ENCODE results near the gene PHLDA3. TPM values are rescaled to one million over a fixed set of nuclear protein-coding genes. Genes with fewer than 3 reads are reported as not detected.

PHLDA3 gene
- total and polyA plus RNA-seq, 2 of the 4 experiments (the other 2 are of a cell fraction): 41.6 to 102 TPM

DNA sequence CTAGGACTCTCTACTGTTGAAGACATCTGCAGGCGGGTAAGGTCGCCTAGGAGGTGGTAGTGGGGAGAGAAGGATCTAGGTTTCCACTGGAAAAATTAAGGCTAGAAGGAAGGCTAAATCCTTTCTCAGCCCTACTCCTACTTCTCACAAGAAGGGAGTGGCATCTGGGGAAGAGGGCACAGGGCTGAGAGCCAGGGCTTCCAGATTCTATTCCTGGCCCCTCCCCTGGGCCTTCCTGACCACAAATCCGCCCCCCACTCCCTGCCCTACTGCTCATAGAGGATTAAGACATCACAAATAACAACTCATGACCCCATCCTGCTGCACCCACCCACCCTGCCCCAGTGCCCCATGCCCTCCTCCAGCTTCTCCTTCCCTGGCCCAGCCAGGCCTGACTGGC, 2.5 kb downstream of the PHLDA3 start:
- H2AK9ac ChIP-seq (replicated peaks; ENCODE audit: low read depth, low read length, poor library complexity): peak overlapping the region; percentile 62
- no peak overlapping the region for H2AFZ ChIP-seq (replicated peaks; ENCODE audit: low read length, poor library complexity)
- no peak overlapping the region; the same call in 1 of the 2 replicates for H3K18ac ChIP-seq (ENCODE audit: low read depth, low read length)
- H3K27ac ChIP-seq (ENCODE audit: insufficient read depth, low read length): peak overlapping the region; percentile 47; the same call in 1 of the 2 replicates
- no peak for TF ChIP-seq MAFK (IDR thresholded peaks at IDR 0.05; ENCODE audit: low read depth, low read length)
- TF ChIP-seq CHD1 (IDR thresholded peaks at IDR 0.05; ENCODE audit: low read depth, low read length): no peak; the same call in 1 of the 2 replicates
- TF ChIP-seq, protein P1, sequence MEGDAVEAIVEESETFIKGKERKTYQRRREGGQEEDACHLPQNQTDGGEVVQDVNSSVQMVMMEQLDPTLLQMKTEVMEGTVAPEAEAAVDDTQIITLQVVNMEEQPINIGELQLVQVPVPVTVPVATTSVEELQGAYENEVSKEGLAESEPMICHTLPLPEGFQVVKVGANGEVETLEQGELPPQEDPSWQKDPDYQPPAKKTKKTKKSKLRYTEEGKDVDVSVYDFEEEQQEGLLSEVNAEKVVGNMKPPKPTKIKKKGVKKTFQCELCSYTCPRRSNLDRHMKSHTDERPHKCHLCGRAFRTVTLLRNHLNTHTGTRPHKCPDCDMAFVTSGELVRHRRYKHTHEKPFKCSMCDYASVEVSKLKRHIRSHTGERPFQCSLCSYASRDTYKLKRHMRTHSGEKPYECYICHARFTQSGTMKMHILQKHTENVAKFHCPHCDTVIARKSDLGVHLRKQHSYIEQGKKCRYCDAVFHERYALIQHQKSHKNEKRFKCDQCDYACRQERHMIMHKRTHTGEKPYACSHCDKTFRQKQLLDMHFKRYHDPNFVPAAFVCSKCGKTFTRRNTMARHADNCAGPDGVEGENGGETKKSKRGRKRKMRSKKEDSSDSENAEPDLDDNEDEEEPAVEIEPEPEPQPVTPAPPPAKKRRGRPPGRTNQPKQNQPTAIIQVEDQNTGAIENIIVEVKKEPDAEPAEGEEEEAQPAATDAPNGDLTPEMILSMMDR (conservative IDR thresholded peaks at IDR 0.05; ENCODE audit: low read depth, low read length): no peak
- TF ChIP-seq CEBPB (IDR thresholded peaks at IDR 0.05; ENCODE audit: low read depth, low read length): no peak
- TF ChIP-seq RCOR1 (IDR thresholded peaks at IDR 0.05; ENCODE audit: insufficient replicate concordance, low read length): no peak
- no peak for TF ChIP-seq RFX5 (IDR thresholded peaks at IDR 0.05; ENCODE audit: low read depth, low read length)
- TF ChIP-seq FOS (IDR thresholded peaks at IDR 0.05; ENCODE audit: low read depth, low read length): no peak
- TF ChIP-seq POLR2A (IDR thresholded peaks at IDR 0.05; ENCODE audit: low read depth, low read length): no peak
- no peak for TF ChIP-seq SMC3 (IDR thresholded peaks at IDR 0.05; ENCODE audit: low read depth, low read length)
- H3K4me1 ChIP-seq (ENCODE audit: control insufficient read depth, insufficient read depth, low read length): peaks cover 22% of the 10 kb centered on the region
- 100% methylated on average over 1 of the region's 3 CpGs; no CpG with 5 or more reads in 1 of the 2 experiments for WGBS, 2 experiments (ENCODE audit: extremely low coverage in 2 of 2, insufficient read length in 1 of 2)
- peak overlapping the region; percentile 33 for H3K23ac ChIP-seq (ENCODE audit: low read depth, low read length)
- intact Hi-C loops (cut with micrococcal nuclease): loop anchor here (5.0 kb wide), 1 partner anchor 41 kb away; the partner anchor contains the start of gene CSRP1
- H2BK5ac ChIP-seq (ENCODE audit: low read depth, low read length, poor library complexity, severe bottlenecking): peak overlapping the region; percentile 51
- H3K4me2 ChIP-seq (ENCODE audit: low read depth, low read length): peak overlapping the region; percentile 95
- no peaks in the 10 kb centered on the region for H3K9me3 ChIP-seq (ENCODE audit: control insufficient read depth, insufficient read depth, low read length)
- peaks cover 24% of the 10 kb centered on the region for H3K36me3 ChIP-seq (ENCODE audit: control insufficient read depth, insufficient read depth, low read length)
- no peak overlapping the region for H3K56ac ChIP-seq (ENCODE audit: extremely low read depth, insufficient read depth, low read length)
- ChIA-PET POLR2A (ENCODE audit: unreplicated experiment) (no interaction called here), CTCF (no interaction called here)
- peak overlapping the region in 1 of 2 experiments; percentile 27; a peak in 1 of 4 replicates for H4K8ac ChIP-seq (ENCODE audit: low read depth in 2 of 2, low read length in 2 of 2)
- no peak for DNase-seq
- no peak overlapping the region; the same call in 2 of the 3 replicates for H2BK15ac ChIP-seq (ENCODE audit: low read depth, low read length)
- no TSS peak for BruUV-seq (replicated peaks)
- peaks cover 13 to 62% of the 10 kb centered on the region in 2 experiments; a peak in 2 of 4 replicates for H3K79me1 ChIP-seq (ENCODE audit: low read depth in 1 of 2, low read length in 2 of 2)
- H4K5ac ChIP-seq (ENCODE audit: low read depth, low read length): no peak overlapping the region
- peak overlapping the region; percentile 89 for H3K4me3 ChIP-seq (ENCODE audit: insufficient read depth, low read depth, low read length)
- H4K20me1 ChIP-seq (ENCODE audit: insufficient read depth, low read length): peaks cover 50% of the 10 kb centered on the region
- H4K91ac ChIP-seq (ENCODE audit: insufficient read depth, low read depth, low read length): peak overlapping the region; percentile 14; the same call in 1 of the 2 replicates
- peak overlapping the region; percentile 64 for H3K9ac ChIP-seq (ENCODE audit: low read depth, low read length)
- H3K9me1 ChIP-seq (ENCODE audit: insufficient read depth, low read length): peaks cover 29% of the 10 kb centered on the region
- ATAC-seq (ENCODE audit: low read depth): no peak
- no peaks in the 10 kb centered on the region for H3K27me3 ChIP-seq (ENCODE audit: control insufficient read depth, insufficient read depth, low read length)
- dilution Hi-C loops (cut with HindIII; ENCODE audit: low sequenced_read_pairs, unreplicated experiment): no loop called here
- peak overlapping the region; percentile 26 for H3K4ac ChIP-seq (ENCODE audit: low read depth, low read length)
- H3K14ac ChIP-seq (replicated peaks; ENCODE audit: low read depth, low read length): peak overlapping the region; percentile 70
- H2AK5ac ChIP-seq (ENCODE audit: low read depth, low read length): peak overlapping the region; percentile 38
- in situ Hi-C loops (cut with MboI; ENCODE audit: low sequenced_read_pairs): no loop called here
- H2BK120ac ChIP-seq (ENCODE audit: low read depth, low read length): peak overlapping the region; percentile 30; the same call in 1 of the 2 replicates
- H2BK20ac ChIP-seq (ENCODE audit: low read depth, low read length): no peak overlapping the region
